Choroid plexus epithelial cell (primary cell): ENCODE measurements around the gene ATG4A.
A peak's percentile ranks its signal among the peaks of the same experiment; 100 is the strongest.

Experiments
- DNase-seq: peaks from one replicate; pipeline ENCODE4 v3.0.0-alpha.2; 2010; ENCODE audit warnings: low read depth
- H3K4me3 ChIP-seq: 2 replicates; pipeline ENCODE4 v1.5.1; 2011; ENCODE audit warnings: low read depth, mild to moderate bottlenecking, control low read depth, low read length, moderate library complexity
- TF ChIP-seq, protein P1 (sequence below): conservative IDR thresholded peaks from 2 replicates; pipeline ENCODE4 v1.5.1; 2011; ENCODE audit warnings: low read depth, mild to moderate bottlenecking, control low read depth, inconsistent platforms, low read length, moderate library complexity

The ATG4A gene

DNA sequence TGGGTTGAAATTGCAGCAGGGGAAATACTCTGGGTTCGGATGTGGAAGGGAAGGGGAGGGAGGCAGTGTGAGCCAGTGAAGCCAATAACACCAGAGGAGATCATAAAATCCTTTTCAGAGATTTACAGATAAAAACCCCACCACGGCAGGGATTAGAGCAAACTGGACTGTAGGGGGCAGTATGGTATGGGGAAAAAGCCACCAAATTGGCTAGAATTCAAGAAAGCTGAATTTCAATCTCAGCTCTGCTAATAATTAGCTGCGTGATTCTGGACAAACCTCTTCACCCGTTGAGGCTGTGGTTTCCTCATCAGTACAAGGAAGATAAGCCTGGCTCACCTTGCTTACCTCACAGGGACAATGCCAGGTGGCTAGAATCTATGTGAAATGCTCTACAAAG lies 108.1 kb downstream of the ATG4A start:
- H3K4me3 ChIP-seq, result no peak overlapping the region
- TF ChIP-seq, protein P1, sequence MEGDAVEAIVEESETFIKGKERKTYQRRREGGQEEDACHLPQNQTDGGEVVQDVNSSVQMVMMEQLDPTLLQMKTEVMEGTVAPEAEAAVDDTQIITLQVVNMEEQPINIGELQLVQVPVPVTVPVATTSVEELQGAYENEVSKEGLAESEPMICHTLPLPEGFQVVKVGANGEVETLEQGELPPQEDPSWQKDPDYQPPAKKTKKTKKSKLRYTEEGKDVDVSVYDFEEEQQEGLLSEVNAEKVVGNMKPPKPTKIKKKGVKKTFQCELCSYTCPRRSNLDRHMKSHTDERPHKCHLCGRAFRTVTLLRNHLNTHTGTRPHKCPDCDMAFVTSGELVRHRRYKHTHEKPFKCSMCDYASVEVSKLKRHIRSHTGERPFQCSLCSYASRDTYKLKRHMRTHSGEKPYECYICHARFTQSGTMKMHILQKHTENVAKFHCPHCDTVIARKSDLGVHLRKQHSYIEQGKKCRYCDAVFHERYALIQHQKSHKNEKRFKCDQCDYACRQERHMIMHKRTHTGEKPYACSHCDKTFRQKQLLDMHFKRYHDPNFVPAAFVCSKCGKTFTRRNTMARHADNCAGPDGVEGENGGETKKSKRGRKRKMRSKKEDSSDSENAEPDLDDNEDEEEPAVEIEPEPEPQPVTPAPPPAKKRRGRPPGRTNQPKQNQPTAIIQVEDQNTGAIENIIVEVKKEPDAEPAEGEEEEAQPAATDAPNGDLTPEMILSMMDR, result peak; percentile 67
- DNase-seq, result peak; percentile 62

DNA sequence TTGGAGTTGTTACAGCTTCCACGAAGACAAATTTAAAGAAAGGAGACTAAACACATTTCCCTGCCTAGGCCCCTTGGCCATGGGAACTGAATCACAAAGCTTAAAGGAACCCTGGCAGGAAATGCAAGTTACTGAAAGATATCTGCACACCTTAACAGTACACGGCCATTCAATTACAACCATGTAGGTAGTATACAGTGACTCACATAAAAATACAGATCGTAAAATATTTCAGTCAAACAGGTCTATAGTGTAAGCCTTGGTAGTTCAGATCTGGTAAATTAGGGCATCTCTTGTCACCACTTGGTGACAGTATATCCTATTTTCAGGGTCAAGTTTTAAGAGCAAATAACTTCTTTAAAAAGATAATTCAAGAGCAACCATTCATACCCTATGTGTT lies 112.0 kb downstream of the ATG4A start:
- no peak for DNase-seq
- TF ChIP-seq, protein P1, result no peak
- H3K4me3 ChIP-seq, result no peak overlapping the region
